AG08395 (cell line): ENCODE measurements around the gene MEIS1.

Experiments
- DNase-seq: peaks from one replicate; pipeline ENCODE4 v3.0.0; 2012; ENCODE audit warnings: mixed read lengths, low spot score

MEIS1 gene

DNA sequence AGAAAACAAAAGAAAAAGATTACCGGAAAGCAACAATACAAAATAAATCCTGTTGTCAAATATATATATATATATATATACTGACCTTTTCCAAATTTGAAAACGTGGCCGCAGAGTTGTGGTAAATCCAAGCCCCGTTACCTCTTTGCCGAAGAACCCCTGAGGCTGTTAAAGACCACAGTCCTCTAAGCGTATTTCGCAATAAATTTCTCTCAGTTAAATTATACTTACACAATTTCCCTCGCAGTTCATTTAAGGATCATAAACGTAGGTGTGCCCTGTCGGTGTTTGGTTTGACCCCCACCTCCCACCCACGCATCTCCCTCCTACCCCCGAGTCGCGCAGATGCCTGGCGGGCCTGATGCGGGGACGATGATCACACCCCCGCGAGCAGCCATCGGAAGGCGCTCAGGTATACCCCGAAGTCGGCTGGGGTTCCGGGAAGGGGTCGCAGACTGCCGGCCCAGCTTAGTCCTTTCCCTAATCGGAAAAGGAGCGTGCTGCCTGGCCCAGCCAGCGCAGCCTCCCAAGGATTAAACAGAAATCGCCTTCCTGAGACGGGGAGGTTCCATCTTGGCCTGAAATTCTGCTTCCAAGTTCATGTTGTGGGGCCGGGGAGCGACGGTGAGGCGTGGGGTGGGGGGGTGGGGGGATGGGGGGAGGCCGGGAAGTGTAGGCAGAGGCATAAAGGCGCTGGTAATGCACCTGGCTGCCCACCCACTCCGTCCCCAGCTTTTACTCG lies 2.9 kb upstream of the MEIS1 start:
- DNase-seq, result no peak

DNA sequence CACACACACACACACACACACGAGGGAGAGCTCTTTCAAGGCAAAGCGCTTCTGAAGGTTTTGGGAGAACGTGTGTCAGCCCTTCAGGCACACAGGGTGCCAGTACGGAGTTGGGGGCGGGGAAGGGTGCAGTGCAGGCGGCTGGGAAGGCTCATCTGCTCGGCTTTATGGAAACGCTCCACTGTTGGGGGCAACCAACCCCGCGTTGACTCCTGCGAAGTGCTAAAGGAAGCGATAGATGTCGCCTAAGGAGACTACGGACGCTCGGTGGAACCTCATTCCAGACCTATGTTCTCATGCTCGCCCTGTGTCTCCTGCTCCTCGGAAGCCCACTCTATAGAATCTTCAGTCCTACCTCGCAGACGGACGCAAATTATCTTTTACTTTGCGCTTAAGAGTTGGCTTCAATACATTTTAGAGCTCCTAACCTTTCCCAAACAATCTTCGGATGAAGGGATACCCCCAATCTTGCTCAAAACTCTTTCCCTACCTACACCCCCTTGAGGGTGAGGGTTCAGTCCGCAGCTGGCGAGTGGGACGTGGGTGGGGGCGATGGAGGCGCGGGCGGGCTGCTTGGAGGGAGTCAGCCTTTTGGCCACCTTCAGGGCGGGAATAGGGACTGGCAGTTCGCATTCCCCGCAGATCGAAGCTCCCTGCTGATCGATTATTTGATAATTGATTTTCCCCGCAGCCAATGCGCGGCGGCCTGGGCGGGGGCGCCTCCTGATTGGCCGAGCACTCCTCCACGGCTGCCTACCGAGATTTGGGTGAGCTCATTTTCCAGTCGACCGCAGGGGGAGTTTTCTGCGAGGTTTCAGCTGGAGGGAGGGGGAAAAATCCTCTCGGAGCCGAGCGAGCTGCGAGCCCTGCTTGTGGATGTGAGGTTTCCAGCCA lies 1.9 kb upstream of the MEIS1 start:
- DNase-seq, result peak; percentile 93

DNA sequence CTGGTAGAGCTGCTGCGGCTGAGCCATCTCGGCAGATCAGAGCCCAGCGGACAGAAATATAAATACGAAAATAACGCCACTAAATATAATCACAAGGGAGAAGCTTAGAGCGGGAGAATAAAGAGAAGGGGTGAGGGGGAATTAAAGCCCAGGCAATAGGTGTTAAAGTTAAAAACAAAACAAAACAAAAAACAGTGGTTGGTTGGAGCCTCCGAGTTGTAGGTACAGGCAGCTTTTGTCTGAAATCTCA lies 1.3 kb upstream of the MEIS1 start:
- no peak for DNase-seq

DNA sequence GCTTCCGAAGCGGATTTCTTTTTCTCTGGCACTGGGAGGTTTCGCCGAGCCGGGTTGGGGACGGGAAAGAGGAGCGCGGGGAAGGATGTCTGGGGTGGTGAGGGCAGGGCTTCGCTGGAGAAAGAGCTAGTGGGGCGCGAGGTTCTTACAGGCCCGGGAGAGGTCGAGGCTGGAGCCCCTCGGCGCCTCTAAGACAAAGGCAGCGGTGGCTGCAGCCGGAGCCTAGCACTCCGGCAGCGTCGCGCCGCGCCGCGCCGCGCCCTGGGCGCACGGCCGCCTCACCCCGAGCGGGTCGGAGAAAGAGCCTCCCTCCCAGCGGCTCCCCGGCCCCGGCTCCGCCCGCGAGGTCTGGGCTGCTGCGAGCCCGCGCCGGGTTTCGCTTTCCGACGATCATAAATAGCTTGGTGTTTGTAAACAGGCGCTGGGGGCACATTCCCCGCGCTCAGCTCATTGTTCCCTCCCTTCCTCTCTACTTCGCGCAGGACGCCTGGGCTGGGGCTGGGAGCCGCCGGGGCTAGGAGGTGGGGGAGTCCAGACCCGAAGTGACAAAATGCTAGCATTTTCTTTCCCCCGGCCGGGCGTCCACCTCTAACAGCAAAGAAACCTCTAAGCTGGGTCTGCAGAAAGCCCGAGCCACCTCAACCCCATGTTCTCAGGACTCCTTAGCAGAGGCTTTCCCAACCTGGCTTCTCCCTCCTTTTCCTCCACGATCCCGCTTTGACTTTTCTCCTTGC lies 813 bp upstream of the MEIS1 start:
- peak; percentile 47 for DNase-seq

DNA sequence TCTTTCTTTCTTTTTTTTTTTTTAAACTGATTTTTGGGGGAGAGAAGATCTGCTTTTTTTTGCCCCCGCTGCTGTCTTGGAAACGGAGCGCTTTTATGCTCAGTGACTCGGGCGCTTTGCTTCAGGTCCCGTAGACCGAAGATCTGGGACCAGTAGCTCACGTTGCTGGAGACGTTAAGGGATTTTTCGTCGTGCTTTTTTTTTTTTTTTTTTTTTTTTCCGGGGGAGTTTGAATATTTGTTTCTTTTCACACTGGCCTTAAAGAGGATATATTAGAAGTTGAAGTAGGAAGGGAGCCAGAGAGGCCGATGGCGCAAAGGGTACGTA lies 587 bp downstream of the MEIS1 start:
- no peak for DNase-seq

DNA sequence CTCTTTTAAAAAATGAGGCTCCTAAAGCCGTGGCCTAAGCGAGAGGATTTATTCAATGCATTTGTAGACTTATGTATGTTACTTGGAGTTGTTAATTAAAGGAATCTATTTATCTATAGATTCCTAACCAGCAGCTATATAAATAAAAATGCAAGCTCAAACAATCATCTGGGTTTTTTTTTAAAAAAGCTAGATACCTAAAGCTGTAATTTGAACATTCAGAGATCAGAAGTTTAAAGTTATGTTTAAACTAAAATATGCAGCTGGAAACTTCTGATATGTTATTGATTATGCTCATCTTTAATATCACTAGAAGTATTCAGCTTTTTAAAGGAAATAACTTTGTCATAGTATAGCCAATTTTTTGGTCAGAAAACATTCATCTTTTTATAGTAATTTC lies 1.0 kb downstream of the MEIS1 start:
- no peak for DNase-seq

DNA sequence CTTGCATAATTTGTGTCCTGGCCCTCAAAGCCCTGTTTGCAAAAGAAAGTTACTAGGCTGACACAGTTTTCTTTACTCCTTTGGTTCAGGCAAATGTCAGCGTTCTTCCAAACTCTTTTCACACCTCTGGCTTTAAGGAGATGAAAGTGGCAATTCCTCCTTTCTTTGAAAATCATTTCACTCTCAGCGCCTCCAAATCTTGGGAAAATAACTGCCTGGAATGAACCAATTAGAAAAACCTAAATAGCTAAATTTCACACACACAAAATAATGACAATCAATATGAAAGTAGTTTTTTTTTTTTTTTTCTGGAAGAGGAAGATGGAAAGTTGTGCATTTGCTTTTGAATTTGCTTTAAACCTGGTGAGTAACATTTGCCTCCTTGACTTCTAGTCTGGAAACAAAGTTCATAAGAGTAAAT lies 1.7 kb downstream of the MEIS1 start:
- no peak for DNase-seq

DNA sequence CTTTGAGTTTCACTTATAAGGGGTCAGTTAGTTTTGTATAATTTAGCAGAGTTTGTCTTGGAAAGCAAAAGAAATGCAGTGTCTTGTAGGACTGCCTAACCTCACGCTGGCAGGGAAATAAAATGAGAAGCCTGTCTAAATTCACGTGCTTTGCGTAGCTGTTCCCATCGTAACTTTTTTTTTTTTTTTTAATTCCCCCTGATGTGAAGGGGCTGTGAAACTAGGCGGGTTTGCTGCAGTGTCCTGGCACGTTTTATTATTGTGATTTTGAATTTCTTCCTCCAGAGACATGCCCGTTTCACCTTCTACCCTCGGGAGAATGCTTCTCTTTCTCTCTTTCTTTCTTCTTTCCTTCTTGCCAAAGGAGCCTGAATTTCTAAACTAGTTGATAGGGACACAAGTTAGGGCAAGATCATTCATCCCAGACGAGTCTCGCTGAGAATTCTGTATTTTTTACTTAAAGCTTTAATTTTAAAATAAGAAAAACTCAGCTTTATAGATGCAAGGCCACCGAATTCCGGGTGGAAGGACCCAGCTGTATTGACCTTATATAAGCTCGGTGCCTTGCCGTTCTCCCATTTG lies 2.3 kb downstream of the MEIS1 start:
- no peak for DNase-seq

DNA sequence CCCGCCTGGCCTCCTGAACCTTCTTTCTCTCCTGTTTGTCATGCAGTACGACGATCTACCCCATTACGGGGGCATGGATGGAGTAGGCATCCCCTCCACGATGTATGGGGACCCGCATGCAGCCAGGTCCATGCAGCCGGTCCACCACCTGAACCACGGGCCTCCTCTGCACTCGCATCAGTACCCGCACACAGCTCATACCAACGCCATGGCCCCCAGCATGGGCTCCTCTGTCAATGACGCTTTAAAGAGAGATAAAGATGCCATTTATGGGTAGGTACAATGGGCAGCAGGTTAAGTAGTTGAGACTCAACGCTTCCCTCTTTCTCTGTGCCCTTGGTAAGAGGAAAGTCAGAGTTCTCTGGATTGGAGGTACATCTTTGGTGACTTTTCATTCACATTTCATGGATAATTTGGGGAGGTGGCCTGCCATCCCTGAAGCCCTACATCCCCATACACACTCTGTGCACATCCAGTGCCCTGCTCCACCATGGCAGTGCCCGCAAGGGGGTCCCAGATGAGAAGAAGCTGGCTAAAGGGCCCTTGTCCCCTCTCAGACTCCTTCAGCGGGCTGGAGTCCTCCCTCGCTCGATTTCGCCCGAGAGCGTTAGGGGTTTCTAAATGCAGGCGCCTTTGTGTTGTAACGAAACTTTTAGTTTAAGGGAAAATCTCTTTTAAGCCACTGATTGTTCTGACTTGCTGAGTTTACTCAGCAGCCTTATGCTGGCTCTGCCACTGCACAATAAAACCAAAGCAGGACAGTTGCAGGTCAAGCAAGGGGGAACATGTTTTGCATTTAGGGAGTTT lies 3.0 kb downstream of the MEIS1 start:
- no peak for DNase-seq

DNA sequence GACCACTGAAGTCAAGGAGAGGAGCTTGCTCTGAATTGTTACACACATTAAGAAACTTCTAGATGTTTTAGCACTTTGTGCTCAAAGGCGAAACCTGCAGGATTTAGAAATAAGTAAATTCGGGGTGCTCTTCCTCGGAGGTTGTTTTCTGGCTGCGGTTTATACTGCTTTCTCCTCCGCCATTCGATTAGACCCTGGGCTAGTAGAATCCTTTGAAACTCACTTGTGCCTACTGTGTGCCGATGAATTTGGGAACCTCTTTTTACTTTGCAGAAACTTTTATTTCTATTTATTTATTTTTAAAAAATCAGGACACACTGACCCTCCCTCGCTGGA lies 3.5 kb downstream of the MEIS1 start:
- DNase-seq, result no peak

DNA sequence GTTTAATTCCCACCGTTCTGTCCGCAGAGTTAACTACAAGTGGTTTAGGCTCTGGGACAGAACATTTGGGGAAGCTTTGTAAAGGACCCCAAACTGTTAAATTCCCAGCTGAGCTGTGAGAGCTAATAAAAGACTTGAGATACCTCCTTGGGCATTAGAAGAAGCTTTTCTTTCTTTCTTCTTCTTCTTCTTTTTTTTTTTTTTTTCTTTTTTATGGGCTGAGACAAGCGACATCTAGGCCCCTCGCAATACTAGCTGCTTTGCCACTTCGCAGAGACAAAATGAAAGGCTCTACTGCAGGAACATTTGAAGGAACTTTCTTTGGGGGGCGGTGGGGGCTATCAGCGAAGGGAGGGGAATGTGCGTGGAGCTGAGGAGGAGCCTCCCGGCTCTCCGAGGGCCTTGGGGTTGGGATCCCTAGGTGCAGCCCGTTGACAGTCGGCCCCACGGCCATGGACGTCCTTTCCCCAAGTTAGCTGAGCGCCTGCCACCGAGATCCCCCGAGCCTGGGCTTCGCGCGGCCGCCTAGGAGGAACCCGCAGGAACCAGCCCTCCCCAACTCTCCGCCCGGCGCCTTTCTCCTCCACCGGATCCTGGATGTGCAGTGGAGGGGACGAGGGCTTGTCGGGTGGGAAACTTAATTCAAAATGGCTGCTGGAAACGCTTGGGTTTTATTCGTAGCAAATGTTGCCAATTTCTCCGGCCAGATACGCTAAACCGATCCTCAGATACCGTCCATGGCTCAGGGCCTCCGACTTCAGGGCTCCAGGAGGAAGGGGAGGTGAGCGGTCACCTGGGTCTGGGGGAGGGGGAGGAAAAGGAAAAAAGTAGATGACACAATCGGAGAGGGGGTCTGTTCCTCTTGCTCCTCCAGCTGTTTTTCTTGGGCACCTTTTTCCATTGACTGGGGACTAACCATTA lies 4.2 kb downstream of the MEIS1 start:
- DNase-seq, result no peak

DNA sequence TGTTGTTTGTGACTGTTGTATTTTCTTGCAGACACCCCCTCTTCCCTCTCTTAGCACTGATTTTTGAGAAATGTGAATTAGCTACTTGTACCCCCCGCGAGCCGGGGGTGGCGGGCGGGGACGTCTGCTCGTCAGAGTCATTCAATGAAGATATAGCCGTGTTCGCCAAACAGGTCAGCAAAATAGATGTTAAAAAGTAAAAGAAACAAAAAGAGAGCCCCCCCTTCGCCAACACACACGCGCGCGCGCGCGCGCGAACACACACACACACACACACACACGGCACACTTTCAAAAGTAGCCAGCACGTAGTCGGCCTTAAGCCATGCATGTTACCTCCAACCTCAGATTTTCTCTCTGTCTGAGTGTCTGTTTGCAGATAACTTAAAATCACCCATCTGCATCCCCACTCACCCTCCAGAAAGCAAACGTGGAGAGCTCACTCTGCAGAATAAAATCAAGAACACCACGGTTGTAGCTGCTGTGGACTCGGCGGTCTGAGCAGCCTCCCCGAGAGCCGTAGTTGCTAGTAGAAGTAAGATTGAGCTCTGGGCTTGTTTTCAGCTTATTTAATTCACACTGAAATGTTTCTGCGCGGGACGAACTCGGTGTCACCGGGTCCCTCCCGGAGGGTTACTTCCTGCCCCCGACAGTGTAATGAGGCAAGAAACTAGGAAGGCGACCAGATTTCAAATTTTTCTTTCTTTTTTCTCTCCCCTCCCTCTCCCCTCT lies 5.1 kb downstream of the MEIS1 start:
- DNase-seq, result no peak

DNA sequence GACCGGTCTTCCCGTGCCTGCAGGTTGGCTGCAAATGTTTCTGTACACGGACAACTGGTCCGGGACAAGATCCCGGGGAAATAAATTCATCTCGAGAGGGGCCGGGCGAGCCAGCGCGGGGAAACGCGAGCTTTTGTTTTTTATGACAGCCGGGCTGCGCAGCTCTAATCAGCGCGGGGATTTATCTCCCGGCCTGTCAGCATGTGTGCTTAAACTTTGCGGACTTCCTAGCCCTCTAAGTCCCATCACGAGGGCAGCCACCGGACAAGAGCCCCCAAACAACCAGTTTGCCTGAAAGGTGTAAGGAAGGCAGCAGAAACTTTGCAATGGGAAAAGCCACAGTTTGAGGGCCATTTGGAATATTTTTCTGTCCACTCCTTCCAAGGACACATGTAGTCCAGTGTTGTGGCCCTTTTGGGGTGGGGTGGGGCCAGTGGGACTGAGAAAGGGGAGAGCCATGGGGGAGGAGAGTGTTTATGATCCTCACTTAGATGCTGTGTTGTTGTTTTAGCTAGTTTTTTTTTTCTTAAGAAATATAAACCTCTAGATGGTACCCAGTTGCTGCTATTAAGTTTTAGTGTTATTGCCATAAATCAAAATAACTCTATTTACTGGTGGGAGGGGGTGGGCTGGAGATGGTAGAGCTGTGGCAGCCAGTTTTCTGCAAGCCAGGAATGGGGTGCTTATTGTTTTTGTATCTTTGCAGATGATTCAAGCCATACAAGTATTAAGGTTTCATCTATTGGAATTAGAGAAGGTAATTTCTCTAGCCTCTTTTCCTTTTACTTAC lies 6.0 kb downstream of the MEIS1 start:
- no peak for DNase-seq

DNA sequence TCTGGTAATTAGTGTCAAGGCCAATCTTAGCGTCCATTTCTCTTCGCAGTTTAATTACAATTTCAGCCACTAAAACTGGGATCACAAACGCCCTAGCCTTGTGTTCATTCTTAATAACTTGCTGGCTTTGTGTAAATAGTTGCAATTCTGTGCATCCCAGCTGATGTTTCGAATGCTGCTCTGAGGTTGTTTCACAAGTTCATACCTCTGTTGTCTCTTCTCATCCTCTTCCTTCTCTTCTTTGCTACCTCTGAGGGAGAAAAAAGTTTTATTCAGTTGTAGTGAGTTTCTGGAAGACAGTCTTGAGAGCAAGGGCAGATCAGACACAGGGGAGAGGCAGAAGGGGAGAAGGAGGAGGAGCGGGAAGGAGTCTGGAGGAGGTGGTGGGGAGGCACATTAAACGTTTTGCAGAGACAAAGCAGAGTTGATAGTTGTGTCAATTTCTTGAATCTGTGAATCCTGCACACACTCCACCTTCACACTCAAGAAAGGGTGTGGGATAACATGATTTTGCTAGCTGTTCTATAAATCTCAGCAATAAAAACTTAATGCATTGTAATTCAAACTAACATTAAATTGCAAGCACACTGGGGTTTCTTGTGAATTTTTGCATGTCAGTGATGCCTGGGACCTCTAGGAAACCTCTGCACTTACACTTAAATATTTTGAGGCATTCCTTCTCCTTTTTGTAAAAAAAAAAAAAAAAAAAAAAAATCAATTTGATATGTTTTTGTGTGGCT lies 6.8 kb downstream of the MEIS1 start:
- no peak for DNase-seq

DNA sequence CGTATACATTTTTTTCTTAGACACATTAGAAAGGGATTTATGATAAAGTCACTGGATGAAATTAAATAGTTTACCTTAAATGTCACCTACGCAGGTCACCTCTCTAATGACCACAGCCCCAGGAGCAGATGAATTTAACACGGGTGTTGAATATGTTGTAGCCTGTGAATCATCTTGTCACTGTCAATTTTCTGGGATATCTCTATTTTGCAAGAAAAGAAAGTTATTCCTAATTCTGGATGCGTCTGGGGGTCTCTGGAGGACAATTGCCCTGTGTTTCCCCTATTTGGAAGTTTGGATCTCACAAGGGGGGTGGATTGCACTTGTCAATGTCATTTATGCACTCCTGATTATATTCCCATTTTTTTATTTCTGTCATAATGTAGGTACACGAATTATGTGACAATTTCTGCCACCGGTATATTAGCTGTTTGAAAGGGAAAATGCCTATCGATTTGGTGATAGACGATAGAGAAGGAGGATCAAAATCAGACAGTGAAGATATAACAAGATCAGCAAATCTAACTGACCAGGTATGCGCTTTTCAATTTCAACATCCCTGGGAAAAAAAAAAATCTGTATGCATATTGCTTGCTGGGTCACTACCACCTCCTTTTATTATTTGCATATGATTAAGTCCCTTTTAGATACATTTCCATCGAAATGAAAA lies 7.7 kb downstream of the MEIS1 start:
- no peak for DNase-seq

DNA sequence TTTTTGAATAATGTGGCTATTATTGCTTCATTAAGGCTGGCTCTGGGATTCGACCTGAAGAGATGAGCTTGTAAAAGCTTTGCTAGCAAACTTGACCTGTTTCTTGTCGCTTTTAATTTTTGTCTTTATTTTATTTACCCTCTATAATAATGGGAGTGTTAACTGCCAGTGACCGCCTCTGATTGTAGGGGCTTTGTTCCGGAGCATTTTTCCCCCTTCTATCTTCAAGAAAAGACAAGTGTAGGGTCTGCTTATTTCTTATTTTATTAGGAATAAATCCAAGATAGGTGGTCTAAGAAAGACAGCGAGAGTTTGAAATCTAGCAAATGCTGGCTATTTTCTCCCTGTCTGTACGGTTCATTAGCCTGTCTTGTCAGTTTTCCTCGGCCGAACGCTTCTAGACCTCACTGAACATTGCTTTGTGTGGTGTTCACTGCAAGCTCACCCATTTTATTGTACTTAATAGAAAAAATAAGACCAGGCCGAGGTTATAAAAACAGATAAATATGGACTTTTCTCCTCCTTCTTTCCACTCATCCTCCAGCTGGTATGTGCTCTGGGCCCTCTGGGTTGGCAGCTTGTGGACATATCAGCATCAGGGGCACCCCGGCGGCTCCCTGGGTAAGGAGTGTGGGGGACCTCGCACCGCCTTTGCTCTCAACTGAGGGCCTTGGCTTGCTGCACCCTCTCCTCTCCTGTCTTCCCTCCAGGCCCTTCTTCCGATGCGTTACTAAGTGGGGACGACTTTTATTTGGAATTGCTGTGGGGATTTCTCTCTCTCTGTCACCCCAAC lies 8.5 kb downstream of the MEIS1 start:
- DNase-seq, result no peak
